Astrocyte of the spinal cord (primary cell): ENCODE measurements around the gene PCBP3.

ENCODE experiments used
- DNase-seq: peaks from one replicate; pipeline ENCODE4 v3.0.0; 2011; ENCODE audit warnings: low read depth, low spot score
- H3K4me3 ChIP-seq: 2 replicates; pipeline ENCODE4 v1.5.1; 2011; ENCODE audit warnings: low read depth, mild to moderate bottlenecking, low read length, moderate library complexity
- in situ Hi-C: cut with HindIII; loops from 2 replicates; pipeline ENCODE4 v1.10.0; 2017; ENCODE audit warnings: low sequenced_read_pairs
- TF ChIP-seq, protein P1 (sequence below): IDR thresholded peaks from 2 replicates; pipeline ENCODE4 v1.5.1; 2012; ENCODE audit warnings: low read depth, mild to moderate bottlenecking, low read length, inconsistent platforms

PCBP3 gene

GRCh38 chr21:45787371-45787770 lies 143.8 kb downstream of the PCBP3 start:
- no peak overlapping the region for H3K4me3 ChIP-seq
- TF ChIP-seq, protein P1, sequence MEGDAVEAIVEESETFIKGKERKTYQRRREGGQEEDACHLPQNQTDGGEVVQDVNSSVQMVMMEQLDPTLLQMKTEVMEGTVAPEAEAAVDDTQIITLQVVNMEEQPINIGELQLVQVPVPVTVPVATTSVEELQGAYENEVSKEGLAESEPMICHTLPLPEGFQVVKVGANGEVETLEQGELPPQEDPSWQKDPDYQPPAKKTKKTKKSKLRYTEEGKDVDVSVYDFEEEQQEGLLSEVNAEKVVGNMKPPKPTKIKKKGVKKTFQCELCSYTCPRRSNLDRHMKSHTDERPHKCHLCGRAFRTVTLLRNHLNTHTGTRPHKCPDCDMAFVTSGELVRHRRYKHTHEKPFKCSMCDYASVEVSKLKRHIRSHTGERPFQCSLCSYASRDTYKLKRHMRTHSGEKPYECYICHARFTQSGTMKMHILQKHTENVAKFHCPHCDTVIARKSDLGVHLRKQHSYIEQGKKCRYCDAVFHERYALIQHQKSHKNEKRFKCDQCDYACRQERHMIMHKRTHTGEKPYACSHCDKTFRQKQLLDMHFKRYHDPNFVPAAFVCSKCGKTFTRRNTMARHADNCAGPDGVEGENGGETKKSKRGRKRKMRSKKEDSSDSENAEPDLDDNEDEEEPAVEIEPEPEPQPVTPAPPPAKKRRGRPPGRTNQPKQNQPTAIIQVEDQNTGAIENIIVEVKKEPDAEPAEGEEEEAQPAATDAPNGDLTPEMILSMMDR: no peak
- in situ Hi-C loops: no loop called here
- no peak for DNase-seq

DNA sequence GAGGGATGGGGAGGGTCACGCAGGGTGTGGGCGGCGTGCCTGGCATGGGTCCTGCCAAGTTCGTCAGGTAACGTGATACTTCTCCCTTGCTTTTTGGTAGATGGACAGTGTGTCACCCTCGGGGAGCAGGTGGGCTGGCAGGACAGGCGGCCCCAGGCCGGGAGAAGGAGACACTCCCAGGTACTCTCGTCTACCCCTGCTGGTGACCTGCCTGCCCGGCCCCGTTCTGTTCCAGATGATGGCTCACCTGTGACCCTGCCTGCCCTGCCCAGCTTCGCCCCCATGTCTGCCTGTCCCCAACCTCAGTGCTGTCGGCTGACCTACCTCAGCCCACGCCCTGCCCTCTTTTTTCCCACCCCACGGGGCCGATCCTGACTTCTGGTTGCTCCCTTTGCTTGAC lies 144.7 kb downstream of the PCBP3 start:
- H3K4me3 ChIP-seq: no peak overlapping the region
- in situ Hi-C loops: no loop called here
- no peak for DNase-seq
- TF ChIP-seq, protein P1: no peak

GRCh38 chr21:45788637-45789506 lies 145.3 kb downstream of the PCBP3 start:
- TF ChIP-seq, protein P1: no peak
- in situ Hi-C loops: no loop called here
- no peak overlapping the region for H3K4me3 ChIP-seq
- DNase-seq: no peak

DNA sequence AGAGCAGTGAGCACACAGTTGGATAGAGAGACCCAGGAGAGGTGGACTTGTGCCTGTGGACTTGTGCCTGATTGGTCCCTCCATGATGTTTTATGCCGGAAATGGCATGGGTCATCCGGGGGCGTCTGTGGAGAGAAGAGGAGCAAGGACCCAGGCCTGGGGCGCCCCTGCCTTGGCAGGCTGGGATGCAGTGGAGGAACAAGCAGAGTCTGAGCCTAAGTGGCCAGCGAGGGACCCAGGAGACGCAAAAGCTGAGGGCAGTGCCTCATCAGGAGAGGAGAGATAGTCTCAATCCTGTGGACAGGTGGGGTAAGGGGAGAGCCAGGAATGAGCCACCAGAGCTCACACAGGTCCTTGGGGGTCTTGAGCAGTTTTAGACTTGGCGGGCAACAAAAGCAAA lies 146.9 kb downstream of the PCBP3 start:
- H3K4me3 ChIP-seq: no peak overlapping the region
- in situ Hi-C loops: no loop called here
- TF ChIP-seq, protein P1: no peak

DNA sequence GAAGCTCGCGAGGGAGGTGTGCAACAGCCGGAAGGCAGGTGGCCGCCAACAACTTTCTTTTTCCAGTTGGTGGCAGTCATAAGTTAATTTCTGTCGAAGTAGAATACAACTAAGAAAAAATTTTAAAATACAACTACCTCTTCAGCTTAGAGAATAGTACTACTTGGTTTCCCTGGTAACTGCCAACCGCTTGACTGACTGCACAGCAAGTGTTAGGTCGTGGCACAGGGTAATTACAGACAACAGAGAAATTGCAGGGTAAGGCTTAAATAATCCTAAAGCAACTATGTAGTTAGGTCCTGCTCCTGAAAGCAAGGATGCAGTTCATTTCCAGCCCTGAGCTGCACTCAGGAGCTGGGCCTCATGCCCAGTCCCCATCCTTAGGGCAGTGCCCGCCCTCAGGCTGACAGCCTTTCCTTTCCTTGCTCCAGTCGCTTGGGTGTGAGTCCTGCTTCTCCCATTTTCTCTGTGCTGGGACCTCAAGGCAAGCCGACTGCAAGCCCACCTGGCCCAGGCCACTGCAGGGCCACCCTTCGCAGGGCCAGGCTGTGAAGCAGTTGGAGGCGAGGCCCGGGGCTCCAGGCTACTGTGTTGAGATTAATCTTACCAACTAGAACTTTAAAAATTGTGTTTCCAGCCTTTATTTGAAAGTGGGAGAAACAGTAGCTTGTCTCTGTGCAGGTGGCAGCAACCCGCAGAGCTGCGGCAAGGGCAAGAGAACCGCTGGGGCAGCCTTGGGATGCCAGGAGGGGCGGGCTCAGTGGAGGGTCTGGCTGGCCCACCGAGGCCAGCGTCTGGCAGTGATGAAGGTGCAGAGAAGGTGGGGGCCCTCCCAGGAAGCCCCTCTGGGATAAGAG lies 148.3 kb downstream of the PCBP3 start:
- TF ChIP-seq, protein P1: no peak
- in situ Hi-C loops: no loop called here
- no peak for DNase-seq
- no peak overlapping the region for H3K4me3 ChIP-seq

More for the DNA sequence above, 146.9 kb downstream of the PCBP3 start:
- no peak for DNase-seq

DNA sequence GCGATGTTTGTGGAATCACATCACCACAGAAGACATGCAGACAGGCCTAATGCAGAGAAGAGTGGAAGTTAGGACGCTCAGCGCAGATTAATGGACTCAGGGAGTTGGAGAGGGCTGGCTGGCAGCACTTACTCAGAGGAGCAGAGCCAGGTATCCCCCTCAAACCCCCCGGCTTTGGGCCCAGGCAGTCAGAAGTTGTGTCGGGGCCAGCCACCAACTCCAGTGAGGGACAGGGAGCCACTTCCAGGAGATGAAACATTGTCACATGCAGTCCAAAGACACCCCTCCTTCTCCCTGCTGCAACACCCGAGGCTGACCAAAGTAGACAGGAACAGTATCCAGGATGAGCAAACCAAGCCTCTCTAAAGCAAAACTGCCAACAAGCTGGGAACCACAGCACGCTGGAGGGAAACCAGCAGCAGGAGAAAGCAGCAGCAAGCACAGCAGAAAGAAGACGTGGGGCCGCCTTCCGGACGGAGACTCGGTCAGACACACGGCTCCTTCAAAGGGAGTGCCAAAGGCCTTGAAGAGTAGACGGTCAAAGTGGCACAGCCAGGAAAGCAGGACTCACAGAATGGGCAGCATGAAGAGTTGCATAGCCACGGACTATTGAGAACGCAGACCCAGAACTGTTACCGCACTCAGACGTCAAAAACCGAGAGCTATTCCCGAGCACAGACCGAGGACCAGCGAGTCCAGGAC lies 149.3 kb downstream of the PCBP3 start:
- in situ Hi-C loops: no loop called here
- H3K4me3 ChIP-seq: no peak overlapping the region
- TF ChIP-seq, protein P1: no peak
- DNase-seq: no peak
